Measurements from ENCODE around the gene CNOT6.

CNOT6 gene

DNA sequence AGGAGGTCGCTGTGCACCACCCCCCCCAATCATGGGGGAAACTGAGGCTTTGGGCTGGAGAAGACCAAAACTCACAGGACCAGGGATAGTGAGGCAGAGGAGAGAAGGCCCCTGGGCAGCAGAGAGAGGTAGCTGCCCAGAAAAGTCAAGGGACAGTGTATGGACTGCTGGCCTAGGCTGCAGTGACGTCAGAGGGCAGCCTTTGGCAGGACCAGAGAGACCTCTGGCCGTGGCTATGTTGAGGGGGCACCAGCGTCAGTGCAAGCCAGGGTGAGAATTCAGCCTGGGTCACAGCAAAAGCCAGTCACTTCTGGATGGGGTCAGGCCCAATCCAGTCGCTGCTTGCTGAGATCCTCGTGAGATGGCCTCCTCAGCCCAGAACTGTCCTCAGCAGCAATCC, 128.7 kb downstream of the CNOT6 start:
- DNase-seq (ENCODE audit: low read depth) = no peak

DNA sequence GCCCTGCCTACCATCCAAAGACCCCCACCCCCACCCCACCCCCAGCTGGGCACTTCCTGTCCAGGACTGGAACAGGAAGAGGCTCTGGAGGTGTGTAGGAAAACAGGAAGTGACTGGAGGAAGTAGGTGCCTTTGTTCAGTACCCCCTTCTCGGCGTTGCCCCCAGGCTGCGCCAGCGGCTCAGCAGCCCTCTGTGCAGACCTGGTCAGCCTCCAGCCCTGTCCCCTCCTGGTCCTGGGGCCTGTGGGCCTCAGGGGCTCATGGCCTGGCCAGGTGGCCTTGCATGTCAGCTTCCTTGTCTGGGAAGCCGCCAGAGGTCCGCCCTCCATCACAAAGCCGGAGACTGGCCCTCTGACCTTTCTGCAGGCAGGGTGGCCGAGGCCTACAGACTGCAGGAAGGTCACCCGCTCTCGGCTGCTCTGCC, 129.2 kb downstream of the CNOT6 start:
- no peak for DNase-seq (ENCODE audit: low read depth)

DNA sequence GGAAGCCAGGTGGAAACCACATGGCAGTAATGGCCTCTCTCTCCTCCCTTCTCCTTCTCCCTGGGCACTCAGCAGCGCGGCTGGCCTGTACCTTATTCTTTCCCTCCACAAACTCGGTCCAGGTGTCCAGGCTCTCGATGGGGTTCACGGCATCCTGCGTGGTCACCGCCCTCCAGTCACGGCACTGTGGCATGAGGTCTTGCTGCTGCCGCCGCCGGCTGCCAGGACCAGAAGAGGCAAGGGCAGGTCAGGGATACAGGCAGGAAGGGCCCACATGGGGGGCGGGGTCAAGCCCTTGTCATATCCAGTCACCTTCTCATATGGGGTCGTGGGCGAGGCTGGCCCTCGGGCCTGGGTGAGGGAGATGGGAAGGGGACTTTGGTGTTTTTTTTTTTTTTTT, 129.7 kb downstream of the CNOT6 start:
- DNase-seq (ENCODE audit: low read depth) = no peak

DNA sequence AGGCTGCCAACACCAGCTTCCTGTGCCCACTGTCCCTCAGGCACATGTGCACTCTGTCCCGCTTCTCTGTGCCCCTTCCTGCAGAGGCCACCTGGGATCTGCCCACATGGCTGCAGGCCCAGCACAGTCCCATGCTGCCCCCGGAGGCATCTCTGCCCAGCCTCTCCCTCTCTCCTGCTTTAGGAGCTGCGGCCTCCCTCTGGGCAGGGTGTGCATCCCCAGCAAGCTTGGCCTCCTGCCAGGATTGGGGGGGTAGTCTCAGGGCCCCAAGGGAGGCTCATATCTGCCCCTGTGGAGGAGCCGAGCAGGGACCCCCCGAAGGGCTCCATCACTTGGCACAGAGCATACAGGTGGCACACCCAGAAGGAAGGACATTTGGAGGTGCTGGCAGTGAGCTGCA, 130.4 kb downstream of the CNOT6 start:
- no peak for DNase-seq (ENCODE audit: low read depth)

DNA sequence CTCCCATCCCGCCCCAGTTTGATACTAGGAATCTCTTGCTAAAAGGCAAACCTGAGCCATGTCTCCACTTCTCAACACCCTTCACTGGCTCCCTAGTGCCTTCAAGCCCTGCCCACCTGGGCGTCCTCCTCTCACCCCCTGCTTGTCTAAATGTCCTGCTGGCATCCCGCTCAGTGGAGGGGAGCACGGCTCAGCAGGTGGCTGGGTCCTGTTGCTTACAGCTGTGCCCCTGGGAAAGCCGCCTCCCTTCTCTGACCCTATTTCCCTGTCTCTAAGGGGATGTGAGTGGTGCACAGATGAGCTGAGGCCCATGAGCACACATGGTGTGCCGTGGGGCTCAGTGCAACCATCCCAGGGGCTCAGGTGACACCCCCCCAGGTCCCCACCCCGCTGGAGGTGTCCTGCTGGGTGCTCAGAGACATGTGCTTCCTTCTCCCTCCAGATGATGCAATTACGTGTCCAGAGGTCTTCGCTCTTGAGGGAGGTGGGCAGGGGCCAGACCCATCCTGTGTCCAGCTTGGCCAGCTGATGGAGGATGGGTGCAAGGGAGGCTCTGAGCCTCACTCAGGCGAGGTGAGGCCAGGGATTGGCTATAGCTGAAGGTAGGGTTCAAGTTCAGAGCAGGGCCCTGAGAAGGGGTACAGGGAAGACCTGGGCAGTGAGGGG, 131.1 kb downstream of the CNOT6 start:
- DNase-seq (ENCODE audit: low read depth) = no peak

DNA sequence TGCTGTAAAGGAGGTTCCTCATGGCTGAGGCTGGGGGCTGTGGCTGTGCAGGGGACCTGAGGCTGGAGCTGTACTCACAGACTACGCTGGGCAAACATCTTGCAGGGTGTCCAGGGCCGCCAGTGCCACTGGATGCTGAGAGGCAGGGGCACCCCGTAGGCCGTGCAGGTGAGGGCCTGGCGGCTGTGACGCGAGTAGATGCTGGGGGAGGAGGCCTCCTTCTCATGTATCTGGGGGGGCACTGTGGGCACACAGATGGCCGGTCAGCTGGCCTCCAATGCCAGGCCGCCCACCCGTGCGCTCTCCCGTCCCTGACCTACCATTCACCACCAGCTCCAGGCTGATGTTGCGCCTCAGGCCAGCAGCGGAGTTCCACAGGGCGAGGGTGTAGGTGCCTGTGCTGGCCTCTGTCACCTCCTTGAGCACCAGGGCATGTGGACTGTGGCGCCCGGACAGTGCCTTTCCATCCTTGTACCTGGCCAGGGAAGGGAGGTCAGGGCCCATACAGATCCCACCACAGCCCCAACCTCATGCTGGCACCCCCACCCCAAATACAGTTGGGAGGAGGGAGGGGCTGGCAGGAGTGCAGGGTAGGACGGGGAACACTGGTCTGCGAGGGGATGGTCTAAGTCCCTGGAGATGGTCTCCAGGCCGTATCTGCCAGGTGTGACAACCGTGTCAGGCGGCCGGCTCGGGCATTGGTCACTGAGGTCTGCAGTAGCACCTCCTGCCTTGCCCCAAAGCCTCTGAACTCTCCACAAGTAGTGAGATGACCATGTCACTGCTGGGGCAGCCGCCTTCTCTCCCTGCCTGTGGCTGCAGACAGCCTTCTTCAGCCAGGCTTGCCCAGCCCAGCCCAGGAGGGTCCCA, 131.8 kb downstream of the CNOT6 start:
- DNase-seq (ENCODE audit: low read depth) = no peak

DNA sequence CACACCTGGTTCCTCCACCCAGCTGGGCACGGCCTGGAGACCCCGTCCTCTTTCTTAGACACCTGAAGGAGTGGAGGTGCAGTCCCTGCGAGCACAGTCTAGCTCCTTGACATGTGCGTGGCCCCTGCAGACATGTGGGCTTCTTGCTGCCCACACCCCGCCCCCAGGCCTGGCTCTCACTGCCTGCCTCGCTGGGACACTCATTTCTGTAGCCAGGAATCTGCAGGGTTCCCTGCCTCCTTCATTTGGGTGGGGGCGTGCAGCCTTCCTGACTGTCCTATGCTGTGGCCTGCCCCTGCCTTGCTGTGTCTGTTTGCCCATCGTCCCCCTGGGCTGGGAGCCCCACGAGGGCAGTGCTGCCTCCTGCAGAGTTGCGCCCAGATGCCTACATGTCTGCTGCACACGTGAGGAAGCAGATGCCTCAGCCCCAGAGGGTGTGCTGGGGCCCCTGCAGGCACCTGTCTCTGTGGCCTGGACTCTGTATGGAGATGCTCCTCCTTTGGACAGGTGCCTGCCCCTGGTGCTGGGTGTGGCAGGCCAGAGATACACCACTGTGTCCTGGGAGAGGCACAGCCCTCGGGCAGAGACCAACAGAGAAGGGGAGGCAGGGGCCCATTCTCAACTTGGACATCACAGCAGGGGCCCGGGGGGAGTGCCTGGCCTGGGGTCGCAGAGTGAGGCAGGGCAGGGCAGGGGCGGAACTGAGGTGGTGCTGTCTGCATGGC, 132.6 kb downstream of the CNOT6 start:
- no peak for DNase-seq (ENCODE audit: low read depth)

DNA sequence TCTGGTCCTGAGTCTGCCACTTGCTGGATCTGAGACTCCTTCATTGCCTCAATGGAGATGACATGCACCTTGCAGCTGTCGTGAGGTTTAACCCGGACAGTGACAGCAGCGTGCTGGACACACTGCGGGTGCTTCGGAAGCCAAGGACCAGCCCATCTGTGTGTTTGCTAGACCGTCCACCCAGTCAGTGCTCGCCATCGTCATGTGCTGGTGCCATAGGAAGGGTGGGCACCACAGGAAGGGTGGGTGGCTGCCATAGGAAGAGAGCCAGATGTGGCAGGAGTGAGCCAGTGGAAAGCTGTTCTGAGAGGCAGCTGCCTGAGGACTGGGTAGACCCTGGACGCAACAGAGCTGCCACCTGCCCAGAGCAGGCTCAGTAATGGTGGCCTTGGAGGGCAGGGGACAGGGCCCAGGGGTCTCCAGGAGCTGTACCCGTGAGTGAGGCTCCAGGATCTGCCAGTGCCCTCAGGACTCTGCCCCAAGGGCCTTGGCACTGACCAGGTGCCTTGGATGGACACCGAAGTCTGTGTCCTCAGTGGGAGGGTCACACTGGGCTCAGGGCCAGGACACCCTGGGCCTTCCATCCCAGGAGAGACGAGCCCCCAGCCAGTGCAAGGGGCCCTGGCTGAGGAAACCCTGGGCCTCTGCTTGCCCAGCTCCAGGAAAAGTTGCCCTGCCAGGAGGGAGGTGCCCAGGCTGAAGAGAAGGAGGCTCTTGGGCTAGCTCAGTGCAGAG, 133.4 kb downstream of the CNOT6 start:
- no peak for DNase-seq (ENCODE audit: low read depth)
